Peyer's patch (tissue), 4 donors: ENCODE measurements around the gene NRL. TPM values are rescaled to one million over a fixed set of nuclear protein-coding genes. Genes with fewer than 3 reads are reported as not detected.

Source experiments
- DNase-seq, 3 donors: peaks; one replicate each; pipeline ENCODE4 v3.0.0-alpha.2; 2017 to 2019
- H3K27ac ChIP-seq, 4 donors: fragments of 200-600 bp; sonication (generic); one replicate each; pipeline ENCODE4 v1.5.1; 2016 to 2019
- H3K27me3 ChIP-seq, 2 donors: fragments of 200-600 bp; sonication (generic); one replicate each; pipeline ENCODE4 v1.5.1; 2019
- H3K36me3 ChIP-seq, 3 donors: fragments of 200-600 bp; sonication (generic); one replicate each; pipeline ENCODE4 v1.5.1; 2016 to 2019
- H3K4me1 ChIP-seq, 4 donors: fragments of 200-600 bp; sonication (generic); one replicate each; pipeline ENCODE4 v1.5.1; 2016 to 2019
- H3K4me3 ChIP-seq, 4 donors: fragments of 200-600 bp; sonication (generic); 1 replicate in 3 of 4; 2 replicates in 1 of 4; pipeline ENCODE4 v1.5.1; 2016 to 2019; ENCODE audit warnings: mild to moderate bottlenecking in 1 of 4
- H3K9me3 ChIP-seq, 4 donors: fragments of 200-600 bp; sonication (generic); one replicate each; pipeline ENCODE4 v1.5.1; 2016 to 2019; ENCODE audit warnings: mild to moderate bottlenecking in 1 of 4
- CTCF ChIP-seq, 6 experiments: fragments of 450-650 bp in 4 of 6; fragments of 200-600 bp in 2 of 6; sonication (generic) in 1 of 6; IDR thresholded peaks; one replicate each; pipeline ENCODE4 v1.5.1; 2017 to 2019; ENCODE audit warnings: antibody characterized with exemption in 6 of 6, mild to moderate bottlenecking in 3 of 6, moderate library complexity in 1 of 6
- POLR2A ChIP-seq, 2 donors: fragments of 450-650 bp; IDR thresholded peaks; one replicate each; pipeline ENCODE4 v1.5.1; 2017; ENCODE audit warnings: antibody characterized with exemption in 2 of 2, mild to moderate bottlenecking in 2 of 2, moderate library complexity in 2 of 2
- total RNA-seq, 4 donors: library from RNA; depleted of rRNA; stranded (reverse); fragments of >200 nt; gene quantifications; one replicate each; pipeline ENCODE4 v1.1.0, GENCODE V29; 2016

The NRL gene
- total RNA-seq, 4 donors from 2014 or later, result 4.6 to 14.2 (median 13.5) TPM; not detected in 1

DNA sequence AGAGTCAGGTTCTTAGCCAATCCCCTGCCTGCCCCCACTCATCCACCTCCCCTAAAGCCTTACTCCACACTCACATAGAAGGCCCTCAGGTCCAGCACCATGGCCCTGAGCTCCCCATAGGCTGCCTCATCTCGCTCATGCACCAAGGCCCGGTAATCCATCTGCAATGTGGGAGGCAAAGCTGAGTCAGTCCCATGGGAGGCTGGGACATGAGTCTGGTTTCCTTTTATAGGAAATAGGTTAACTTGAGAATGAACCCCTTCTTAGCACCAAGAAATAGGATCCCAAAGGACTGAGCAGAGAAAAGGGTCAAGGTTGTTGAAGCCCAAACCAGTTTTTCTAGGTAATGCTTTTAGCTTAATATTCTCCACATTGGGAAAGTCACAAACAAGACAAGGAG lies 28.8 kb upstream of the NRL start:
- Histone ChIP-seq H3K9me3 (no peaks in the 10 kb centered on the region), H3K36me3 (peaks cover 0 to 10% (median 3%) of the 10 kb centered on the region in 3 donors), H3K27ac (peak overlapping the region in 1 of 4 donors; percentile 12), H3K27me3 (no peaks in the 10 kb centered on the region), H3K4me1 (peaks cover 0 to 60% (median 18%) of the 10 kb centered on the region in 4 donors), H3K4me3 (no peak overlapping the region)
- TF ChIP-seq POLR2A (IDR thresholded peaks at IDR 0.05), result no peak
- DNase-seq, result no peak

DNA sequence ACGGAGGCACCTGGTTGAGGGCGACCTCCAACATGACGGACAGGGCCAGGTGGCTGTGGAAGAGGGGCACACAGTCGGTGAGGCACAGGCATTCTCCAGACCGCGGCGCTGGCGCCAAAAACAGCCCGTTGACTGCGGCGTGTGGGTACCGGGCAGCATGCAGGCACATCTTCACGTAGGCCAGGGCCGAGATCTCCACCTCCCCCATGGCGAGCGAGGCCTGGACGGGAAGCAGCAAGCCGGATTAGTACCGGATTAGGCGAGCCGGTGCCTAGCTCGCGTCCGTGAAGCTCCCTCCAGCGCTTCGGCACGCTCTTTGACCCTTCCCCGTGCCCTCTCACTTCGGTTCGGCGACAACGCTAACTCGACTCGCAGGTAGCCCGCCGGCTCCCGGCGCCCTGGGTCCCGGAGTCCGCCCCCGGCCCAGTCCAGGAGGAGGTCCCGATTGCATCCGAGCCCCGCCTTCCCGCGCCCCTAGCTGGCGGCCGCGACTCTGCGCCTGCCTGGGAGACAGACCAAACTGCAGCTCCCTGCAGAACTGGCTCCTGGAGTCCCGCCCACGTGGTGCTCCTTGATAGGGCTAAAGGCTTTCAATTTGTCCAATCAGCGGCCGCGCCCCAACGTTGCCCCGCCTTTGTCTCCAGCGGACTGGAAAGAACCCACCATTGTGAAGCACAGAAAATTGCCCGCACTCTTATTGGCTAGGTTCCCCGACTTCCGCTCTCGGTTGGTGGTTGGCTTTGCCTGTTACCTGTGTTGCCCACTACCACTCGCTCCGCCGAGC lies 26.5 kb upstream of the NRL start, which contains the start of gene EMC9:
Gene EMC9 (minus strand): TSS at position 495 of the 784 bp plus-strand sequence. CDS start 287 bp downstream, at position 208.
- TF ChIP-seq CTCF (IDR thresholded peaks at IDR 0.05), result peak; percentile 50 to 91 (median 75)
- peak; percentile 58 to 92 for TF ChIP-seq POLR2A (IDR thresholded peaks at IDR 0.05)
- Histone ChIP-seq H3K27me3 (no peaks in the 10 kb centered on the region), H3K9me3 (no peaks in the 10 kb centered on the region), H3K27ac (peak within 1 kb of the TSS; percentile 80 to 99 (median 94)), H3K4me3 (peak within 1 kb of the TSS; percentile 73 to 89 (median 86)), H3K4me1 (peaks cover 0 to 73% (median 21%) of the 10 kb centered on the region in 4 donors), H3K36me3 (peaks cover 0 to 22% (median 3%) of the 10 kb centered on the region in 3 donors)
- peak; percentile 100 for DNase-seq

- H3K27ac ChIP-seq, result no peak overlapping the region
- no peaks in the 10 kb centered on the region for H3K27me3 ChIP-seq
- H3K36me3 ChIP-seq, result peaks cover 0 to 22% (median 3%) of the 10 kb centered on the region in 3 donors
- H3K9me3 ChIP-seq, result no peaks in the 10 kb centered on the region
- no peak for DNase-seq
- peaks cover 0 to 65% (median 17%) of the 10 kb centered on the region in 4 donors for H3K4me1 ChIP-seq
- TF ChIP-seq CTCF (IDR thresholded peaks at IDR 0.05), result no peak
- no peak for TF ChIP-seq POLR2A (IDR thresholded peaks at IDR 0.05)
- H3K4me3 ChIP-seq, result peak overlapping the region in 2 of 4 donors; percentile 24 to 84
Observed at GRCh38 chr14:24139272-24139934, 24.7 kb upstream of the NRL start.

- peaks cover 0 to 60% (median 17%) of the 10 kb centered on the region in 4 donors for H3K4me1 ChIP-seq
- no peak for TF ChIP-seq CTCF (IDR thresholded peaks at IDR 0.05)
- TF ChIP-seq POLR2A (IDR thresholded peaks at IDR 0.05), result no peak
- H3K27me3 ChIP-seq, result no peaks in the 10 kb centered on the region
- no peak overlapping the region for H3K4me3 ChIP-seq
- DNase-seq, result no peak
- H3K36me3 ChIP-seq, result peaks cover 0 to 22% (median 3%) of the 10 kb centered on the region in 3 donors
- peak overlapping the region in 2 of 4 donors; percentile 18 to 47 for H3K27ac ChIP-seq
- no peaks in the 10 kb centered on the region for H3K9me3 ChIP-seq
Observed at GRCh38 chr14:24138396-24139271, 23.9 kb upstream of the NRL start.

DNA sequence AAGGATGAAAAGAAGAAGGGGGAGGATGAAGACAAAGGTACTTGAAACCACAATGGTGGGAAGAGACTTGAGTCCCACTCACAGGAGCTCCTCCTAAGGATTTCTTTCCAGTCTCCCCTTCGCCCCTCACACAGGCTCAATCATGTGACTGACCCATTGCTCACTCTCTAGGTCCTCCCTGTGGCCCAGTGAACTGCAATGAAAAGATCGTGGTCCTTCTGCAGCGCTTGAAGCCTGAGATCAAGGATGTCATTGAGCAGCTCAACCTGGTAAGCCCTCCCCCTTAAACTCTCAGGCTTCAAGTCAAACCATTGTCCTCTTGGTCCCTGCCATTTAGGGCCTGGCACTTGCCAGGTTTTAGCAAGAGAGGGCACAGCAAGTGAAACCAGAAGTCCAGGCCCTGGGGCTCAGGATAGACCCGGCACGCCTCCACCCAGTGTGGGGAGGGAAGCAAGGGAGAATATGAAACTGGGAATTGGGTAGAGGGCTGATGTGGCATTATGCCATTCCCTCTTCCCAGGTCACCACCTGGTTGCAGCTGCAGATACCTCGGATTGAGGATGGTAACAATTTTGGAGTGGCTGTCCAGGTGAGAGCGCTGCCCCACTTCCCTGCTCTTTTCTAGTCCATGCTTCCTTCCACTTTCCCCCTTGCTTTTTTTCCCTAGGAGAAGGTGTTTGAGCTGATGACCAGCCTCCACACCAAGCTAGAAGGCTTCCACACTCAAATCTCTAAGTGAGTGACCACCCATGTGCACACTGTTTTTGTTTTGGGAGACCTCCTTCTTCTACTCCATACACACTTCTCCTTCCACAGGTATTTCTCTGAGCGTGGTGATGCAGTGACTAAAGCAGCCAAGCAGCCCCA lies 23.0 kb upstream of the NRL start:
- H3K9me3 ChIP-seq, result no peaks in the 10 kb centered on the region
- H3K36me3 ChIP-seq, result peaks cover 0 to 22% (median 3%) of the 10 kb centered on the region in 3 donors
- TF ChIP-seq CTCF (IDR thresholded peaks at IDR 0.05) (no peak), POLR2A (IDR thresholded peaks at IDR 0.05) (no peak)
- H3K4me3 ChIP-seq, result peak overlapping the region in 1 of 4 donors; percentile 93
- H3K27me3 ChIP-seq, result no peaks in the 10 kb centered on the region
- peak overlapping the region in 3 of 4 donors; percentile 47 to 96 (median 95) for H3K27ac ChIP-seq
- no peak for DNase-seq
- peaks cover 0 to 53% (median 17%) of the 10 kb centered on the region in 4 donors for H3K4me1 ChIP-seq
